Kidney (tissue), 14 donors: ENCODE measurements around the gene IGF2BP1. TPM values are rescaled to one million over a fixed set of nuclear protein-coding genes. Genes with fewer than 3 reads are reported as not detected.
A peak's percentile ranks its signal among the peaks of the same experiment; 100 is the strongest.

Experiments
- DNase-seq, 5 donors: peaks; one replicate each; pipeline ENCODE4 v3.0.0-alpha.2; 2013 to 2020
- FAIRE-seq: peaks from 2 replicates; lab custom pipeline; 2012; peaks lifted over from hg19 to GRCh38; lab: Jason Lieb, UNC
- H3K27ac ChIP-seq, 2 donors: one replicate each; pipeline ENCODE4 v1.7.0; 2013; ENCODE audit warnings: low read depth in 2 of 2, low read length in 2 of 2, inconsistent platforms in 1 of 2
- H3K27me3 ChIP-seq: one replicate; pipeline ENCODE4 v1.7.1; 2013; ENCODE audit warnings: low read length, inconsistent platforms; ENCODE audit not compliant: control insufficient read depth, insufficient read depth
- H3K36me3 ChIP-seq, 3 donors: one replicate each; pipeline versions ENCODE4 v1.7.0 to v1.7.1; 2013; ENCODE audit warnings: low read length in 3 of 3, control low read depth in 1 of 3, inconsistent platforms in 1 of 3; ENCODE audit not compliant: insufficient read depth in 3 of 3, control insufficient read depth in 2 of 3
- H3K4me1 ChIP-seq, 3 donors: one replicate each; pipeline versions ENCODE4 v1.7.0 to v1.7.1; 2013; ENCODE audit warnings: low read length in 3 of 3, inconsistent platforms in 1 of 3, low read depth in 1 of 3; ENCODE audit not compliant: control insufficient read depth in 2 of 3, insufficient read depth in 2 of 3
- H3K4me3 ChIP-seq, 3 donors: one replicate each; pipeline versions ENCODE4 v1.7.0 to v1.8.1; 2013; ENCODE audit warnings: low read length in 3 of 3, control low read depth in 1 of 3, inconsistent platforms in 1 of 3
- H3K9ac ChIP-seq, 3 donors: one replicate each; pipeline versions ENCODE4 v1.7.0 to v1.7.1; 2013; ENCODE audit warnings: low read length in 3 of 3, control low read depth in 1 of 3, inconsistent platforms in 1 of 3
- H3K9me3 ChIP-seq, 3 donors: one replicate each; pipeline versions ENCODE4 v1.7.0 to v1.7.1; 2013; ENCODE audit warnings: low read length in 3 of 3, control low read depth in 1 of 3, inconsistent platforms in 1 of 3; ENCODE audit not compliant: control insufficient read depth in 2 of 3, insufficient read depth in 1 of 3
- CTCF ChIP-seq: IDR thresholded peaks from 3 replicates; pipeline ENCODE4 v1.5.1; 2012; ENCODE audit warnings: mild to moderate bottlenecking, moderate library complexity, borderline replicate concordance; ENCODE audit not compliant: insufficient read depth; ENCODE audit errors: extremely low read depth
- intact Hi-C: fragments of 100-400 bp; cut with DNase I; formaldehyde crosslinking; loops from one replicate; pipeline ENCODE4 v1.11.1; 2022
- polyA plus RNA-seq: library from polyadenylated mRNA; stranded (reverse); fragments of 350-450 nt; fragmentation: Illumina TruSeq; extraction: RNeasy Lipid Tissue Mini Kit (QIAGEN cat#74804); gene quantifications from one replicate; pipeline ENCODE4 v1.2.3, GENCODE V29; 2014; ENCODE audit warnings: low read depth, low replicate concordance; ENCODE audit not compliant: insufficient read depth
- total RNA-seq: library from RNA; stranded (reverse); fragmentation: NEBNext Ultra II Directional; extraction: Animal tissue kit (Norgen Biotek cat#: 25700); gene quantifications from one replicate; pipeline ENCODE4 v1.2.1, GENCODE V29; 2021
- donor health status: control.
- donor health status: control.
- donor health status: control.
- donor health status: control.
- donor health status: control.
- donor health status: DM: yes; HTN: yes; CAD: no.
- donor health status: Normal renal cell carcinoma (clear cell type).

The IGF2BP1 gene
- total and polyA plus RNA-seq, 2 donors from 2014 or later, result 1.3 to 1.5 TPM

GRCh38 chr17:49015179-49015923 is 18.2 kb downstream of the IGF2BP1 start:
- intact Hi-C loops, result no loop called here
- FAIRE-seq, result no peak

GRCh38 chr17:49015924-49016774 is 19.0 kb downstream of the IGF2BP1 start:
- FAIRE-seq (no peak), DNase-seq (peak in 1 of 5 donors; percentile 21)
- Histone ChIP-seq H3K27ac (no peak overlapping the region), H3K4me1 (peaks cover 0 to 6% (median 0%) of the 10 kb centered on the region in 3 donors), H3K9ac (no peak overlapping the region), H3K4me3 (no peak overlapping the region), H3K36me3 (no peaks in the 10 kb centered on the region), H3K27me3 (no peaks in the 10 kb centered on the region), H3K9me3 (no peaks in the 10 kb centered on the region)
- intact Hi-C loops, result no loop called here
- TF ChIP-seq CTCF, result no peak

More at GRCh38 chr17:49015179-49015923, 18.2 kb downstream of the IGF2BP1 start:
- H3K4me1 ChIP-seq, result peaks cover 0 to 6% (median 0%) of the 10 kb centered on the region in 3 donors
- no peak overlapping the region for H3K9ac ChIP-seq
- peak overlapping the region in 1 of 3 donors; percentile 48 for H3K4me3 ChIP-seq
- no peak overlapping the region for H3K27ac ChIP-seq
- no peaks in the 10 kb centered on the region for H3K9me3 ChIP-seq
- H3K27me3 ChIP-seq, result no peaks in the 10 kb centered on the region
- TF ChIP-seq CTCF, result no peak
- no peaks in the 10 kb centered on the region for H3K36me3 ChIP-seq
- peak in 1 of 5 donors; percentile 45 for DNase-seq

- H3K27me3 ChIP-seq, result no peaks in the 10 kb centered on the region
- H3K9ac ChIP-seq, result no peak overlapping the region
- H3K4me3 ChIP-seq, result no peak overlapping the region
- no peak overlapping the region for H3K27ac ChIP-seq
- no peak for TF ChIP-seq CTCF
- DNase-seq (peak; percentile 67 to 92 (median 79)), FAIRE-seq (no peak)
- no peaks in the 10 kb centered on the region for H3K9me3 ChIP-seq
- intact Hi-C loops, result no loop called here
- no peaks in the 10 kb centered on the region for H3K36me3 ChIP-seq
- peaks cover 0 to 6% (median 0%) of the 10 kb centered on the region in 3 donors for H3K4me1 ChIP-seq
These were observed 19.7 kb downstream of the IGF2BP1 start for GRCh38 chr17:49016775-49017463.
